HL-60 (cell line): ENCODE results near the gene OR1F1.

ENCODE experiments used
- CTCF ChIP-seq: IDR thresholded peaks from one replicate; pipeline ENCODE4 v1.5.1; 2011; ENCODE audit warnings: low read length, control low read depth, inconsistent platforms; ENCODE audit not compliant: insufficient read depth
- POLR2AphosphoS5 ChIP-seq: IDR thresholded peaks from 2 replicates; pipeline ENCODE4 v1.6.1; 2012; ENCODE audit warnings: low read depth

DNA sequence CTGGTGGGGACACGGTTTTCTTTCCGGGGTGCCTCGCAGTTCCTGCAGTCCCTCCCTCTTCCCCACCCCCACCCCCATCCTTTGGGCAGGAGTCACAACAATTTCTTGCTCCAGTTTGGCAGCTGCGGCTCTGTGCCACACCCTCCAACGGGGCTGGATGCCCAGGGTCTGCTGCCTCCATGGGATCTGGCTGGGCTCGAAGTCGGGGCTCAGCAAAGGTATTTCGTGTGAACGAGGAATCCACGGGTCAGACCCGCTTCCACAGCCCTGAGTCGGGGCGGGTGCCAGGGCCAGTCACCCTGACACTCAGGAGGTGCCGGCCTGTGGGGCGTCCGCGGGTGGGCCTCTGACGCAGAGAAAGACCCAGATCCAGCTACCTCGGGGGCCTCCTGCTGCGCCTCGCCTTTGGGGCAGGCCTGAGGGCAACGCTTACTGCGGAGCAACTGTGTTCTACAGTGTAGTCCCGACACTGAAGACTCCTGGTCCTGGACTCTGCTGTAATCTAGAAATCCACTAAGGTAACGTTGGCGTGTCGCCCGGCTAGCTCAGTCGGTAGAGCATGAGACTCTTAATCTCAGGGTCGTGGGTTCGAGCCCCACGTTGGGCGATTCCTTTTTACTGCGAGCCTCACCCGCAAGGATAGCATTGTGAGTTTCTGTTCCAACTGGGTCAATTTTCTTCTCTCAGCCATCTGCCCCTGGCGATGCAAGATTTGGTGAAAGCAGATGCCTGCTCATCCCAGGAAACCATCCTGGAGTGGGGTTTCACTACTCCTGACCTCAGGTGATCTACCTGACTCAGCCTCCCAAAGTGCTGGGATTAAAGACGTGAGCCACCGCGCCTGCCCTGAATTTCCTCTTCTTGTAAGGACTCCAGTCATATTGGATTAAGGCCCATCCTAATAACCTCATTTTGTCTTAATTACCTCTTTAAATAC lies 12.6 kb upstream of the OR1F1 start:
- TF ChIP-seq CTCF: no peak
- no peak for TF ChIP-seq POLR2AphosphoS5
